CD4-positive, alpha-beta T cell treated with Interleukin-15 for 4 hours (primary cell): ENCODE data around the gene CAPN13.
"Not testable (repeated sequence)": the region's sequence is repeated elsewhere in the genome, so short reads cannot be mapped to it uniquely, and the experiment has no call there.

Experiments
- DNase-seq: peaks from one replicate; pipeline ENCODE4 v3.0.0-alpha.2; 2020; ENCODE audit warnings: low spot score

CAPN13 gene

GRCh38 chr2:30705056-30705455 is 102.2 kb downstream of the CAPN13 start:
- no peak for DNase-seq

- DNase-seq = no peak
Measured at GRCh38 chr2:30704309-30705020, 102.8 kb downstream of the CAPN13 start.

- DNase-seq = no peak
Measured at GRCh38 chr2:30702694-30703093, 104.6 kb downstream of the CAPN13 start.

GRCh38 chr2:30701782-30702181 is 105.5 kb downstream of the CAPN13 start:
- DNase-seq = no peak

- DNase-seq = not testable (repeated sequence)
Measured at GRCh38 chr2:30697242-30698103, 109.8 kb downstream of the CAPN13 start.

- no peak for DNase-seq
Measured at GRCh38 chr2:30695749-30696148, 111.5 kb downstream of the CAPN13 start.

- DNase-seq = no peak
Measured at GRCh38 chr2:30694286-30695055, 112.8 kb downstream of the CAPN13 start.

- no peak for DNase-seq
Measured at GRCh38 chr2:30693821-30694281, 113.4 kb downstream of the CAPN13 start.

GRCh38 chr2:30692829-30693275 is 114.4 kb downstream of the CAPN13 start:
- DNase-seq = no peak

- no peak for DNase-seq
Measured at GRCh38 chr2:30691948-30692828, 115.1 kb downstream of the CAPN13 start.

GRCh38 chr2:30691091-30691947 is 115.9 kb downstream of the CAPN13 start:
- no peak for DNase-seq

GRCh38 chr2:30690126-30690561 is 117.1 kb downstream of the CAPN13 start:
- DNase-seq = no peak

- no peak for DNase-seq
Measured at GRCh38 chr2:30689496-30690125, 117.6 kb downstream of the CAPN13 start.

GRCh38 chr2:30688956-30689401 is 118.3 kb downstream of the CAPN13 start:
- no peak for DNase-seq

GRCh38 chr2:30686669-30687068 is 120.6 kb downstream of the CAPN13 start:
- no peak for DNase-seq

GRCh38 chr2:30686000-30686399 is 121.2 kb downstream of the CAPN13 start:
- DNase-seq = no peak

- DNase-seq = no peak
Measured at GRCh38 chr2:30684996-30685395, 122.2 kb downstream of the CAPN13 start.

- DNase-seq = no peak
Measured at GRCh38 chr2:30684516-30684915, 122.7 kb downstream of the CAPN13 start.

- DNase-seq = no peak
Measured at GRCh38 chr2:30684026-30684425, 123.2 kb downstream of the CAPN13 start.
